T-helper 1 cell treated with Interleukin-12 subunit alpha and Interleukin-12 subunit beta and Interleukin-4 antibody, amounts not matched to agents 30 μg/mL and 1 μg/mL, for 36 hours (primary cell): Measurements from ENCODE around the gene ARIH2.

Experiments
- H3K27ac Mint-ChIP-seq: one replicate; pipeline ENCODE4 v1.8.0; 2021; ENCODE audit warnings: mild to moderate bottlenecking, mixed read lengths
- H3K27me3 Mint-ChIP-seq: one replicate; pipeline ENCODE4 v1.8.0; 2021; ENCODE audit warnings: low read depth, mixed read lengths
- H3K36me3 Mint-ChIP-seq: one replicate; pipeline ENCODE4 v1.8.0; 2021; ENCODE audit warnings: low read depth, mixed read lengths
- H3K4me1 Mint-ChIP-seq: one replicate; pipeline ENCODE4 v1.8.0; 2021; ENCODE audit warnings: low read depth, mixed read lengths
- H3K4me3 Mint-ChIP-seq: one replicate; pipeline ENCODE4 v1.8.0; 2021; ENCODE audit warnings: mild to moderate bottlenecking, moderate library complexity, mixed read lengths
- H3K9me3 Mint-ChIP-seq: one replicate; pipeline ENCODE4 v1.8.0; 2021; ENCODE audit warnings: mixed read lengths

ARIH2 gene

GRCh38 chr3:48918388-48919214 is at the start of gene ARIH2:
TSS of gene ARIH2 (plus strand) at chr3:48918842. CDS start at chr3:48927559, 8,717 bp downstream.
- Mint-ChIP-seq H3K4me3 (peak within 1 kb of the TSS; percentile 93), H3K9me3 (no peaks in the 10 kb centered on the region), H3K36me3 (peaks cover 14% of the 10 kb centered on the region), H3K4me1 (peaks cover 20% of the 10 kb centered on the region), H3K27ac (peak within 1 kb of the TSS; percentile 98), H3K27me3 (no peaks in the 10 kb centered on the region)

DNA sequence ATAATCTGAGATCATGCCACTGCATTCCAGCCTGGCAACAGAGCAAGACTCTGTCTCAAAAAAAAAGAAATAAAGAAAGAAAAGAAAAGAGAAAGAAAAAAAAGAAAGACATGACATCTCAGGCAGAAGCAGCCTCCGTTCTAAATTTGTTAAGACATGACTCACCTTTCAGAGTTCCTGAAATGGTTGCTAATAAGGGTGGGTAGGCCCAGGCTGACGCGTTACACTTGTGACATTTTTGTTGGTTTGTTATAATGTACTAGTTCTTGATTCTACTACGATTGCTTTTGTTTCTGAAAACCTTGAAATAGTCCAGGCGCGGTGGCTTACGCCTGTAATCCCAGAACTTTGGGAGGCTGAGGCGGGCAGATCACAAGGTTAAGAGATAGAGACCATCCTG is 41.0 kb upstream of the ARIH2 start:
- no peaks in the 10 kb centered on the region for H3K4me1 Mint-ChIP-seq
- no peaks in the 10 kb centered on the region for H3K9me3 Mint-ChIP-seq
- peaks cover 3% of the 10 kb centered on the region for H3K36me3 Mint-ChIP-seq
- H3K4me3 Mint-ChIP-seq = no peak overlapping the region
- H3K27me3 Mint-ChIP-seq = no peaks in the 10 kb centered on the region
- no peak overlapping the region for H3K27ac Mint-ChIP-seq

DNA sequence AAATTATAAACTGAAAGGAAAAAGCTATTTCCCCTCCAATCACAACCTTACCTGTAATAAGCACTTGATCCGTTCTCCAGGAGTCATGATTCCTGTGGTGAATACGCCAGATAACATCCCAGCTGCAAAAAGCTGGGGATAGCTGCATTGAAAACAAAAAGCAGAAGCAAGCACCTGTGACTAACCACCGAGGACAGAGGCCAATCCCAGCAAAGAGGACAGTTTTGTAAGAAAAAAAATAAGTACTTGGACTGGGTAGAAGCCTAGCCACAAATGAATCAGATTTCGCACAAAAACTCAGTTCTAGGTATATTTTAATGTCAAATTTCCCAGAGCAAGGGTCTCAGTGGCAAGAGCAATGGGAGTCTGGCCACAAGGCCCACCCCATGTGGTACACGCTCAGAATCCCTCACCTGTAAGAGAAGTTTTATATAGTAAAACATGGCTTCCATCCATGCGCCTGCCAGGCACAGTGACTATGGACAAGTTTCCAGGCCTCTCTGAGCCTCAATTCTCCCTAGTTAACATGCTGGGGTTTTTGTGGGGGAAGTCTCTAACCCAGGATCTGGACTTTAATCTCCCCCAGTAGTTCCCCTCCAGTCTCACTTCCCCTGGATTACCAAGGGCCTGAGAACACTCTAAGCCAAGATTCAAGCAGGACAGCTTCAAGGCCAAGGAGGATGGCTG is 39.2 kb upstream of the ARIH2 start:
- no peak overlapping the region for H3K27ac Mint-ChIP-seq
- H3K4me1 Mint-ChIP-seq = no peaks in the 10 kb centered on the region

DNA sequence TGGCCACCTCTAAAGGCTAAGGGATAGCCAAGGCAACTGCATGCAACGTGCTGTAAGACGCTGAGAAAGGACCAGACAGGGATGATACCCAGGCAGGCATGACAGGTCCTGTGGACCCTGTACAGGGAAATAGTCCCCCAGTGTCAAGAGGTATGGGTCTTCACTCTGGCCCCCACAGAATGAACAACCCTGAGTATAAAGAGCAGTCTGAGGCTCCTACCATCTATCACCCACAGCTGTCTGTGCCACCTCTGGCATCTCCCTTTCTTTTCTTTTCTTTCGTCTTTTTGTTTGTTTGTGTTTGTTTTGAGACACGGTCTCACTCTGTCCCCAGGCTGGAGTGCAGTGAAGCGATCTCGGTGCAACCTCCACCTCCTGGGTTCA is 38.7 kb upstream of the ARIH2 start:
- H3K27ac Mint-ChIP-seq = no peak overlapping the region
- no peaks in the 10 kb centered on the region for H3K27me3 Mint-ChIP-seq

More for the DNA sequence above, 39.2 kb upstream of the ARIH2 start:
- Mint-ChIP-seq H3K9me3 (no peaks in the 10 kb centered on the region), H3K27me3 (no peaks in the 10 kb centered on the region), H3K4me3 (no peak overlapping the region), H3K36me3 (peaks cover 6% of the 10 kb centered on the region)

GRCh38 chr3:48881006-48881405 is 37.6 kb upstream of the ARIH2 start:
- Mint-ChIP-seq H3K4me1 (no peaks in the 10 kb centered on the region), H3K4me3 (no peak overlapping the region), H3K27me3 (no peaks in the 10 kb centered on the region), H3K9me3 (no peaks in the 10 kb centered on the region), H3K36me3 (peaks cover 15% of the 10 kb centered on the region), H3K27ac (no peak overlapping the region)

More for the DNA sequence above, 38.7 kb upstream of the ARIH2 start:
- no peak overlapping the region for H3K4me3 Mint-ChIP-seq
- no peaks in the 10 kb centered on the region for H3K9me3 Mint-ChIP-seq
- H3K36me3 Mint-ChIP-seq = peaks cover 10% of the 10 kb centered on the region
- H3K4me1 Mint-ChIP-seq = no peaks in the 10 kb centered on the region

DNA sequence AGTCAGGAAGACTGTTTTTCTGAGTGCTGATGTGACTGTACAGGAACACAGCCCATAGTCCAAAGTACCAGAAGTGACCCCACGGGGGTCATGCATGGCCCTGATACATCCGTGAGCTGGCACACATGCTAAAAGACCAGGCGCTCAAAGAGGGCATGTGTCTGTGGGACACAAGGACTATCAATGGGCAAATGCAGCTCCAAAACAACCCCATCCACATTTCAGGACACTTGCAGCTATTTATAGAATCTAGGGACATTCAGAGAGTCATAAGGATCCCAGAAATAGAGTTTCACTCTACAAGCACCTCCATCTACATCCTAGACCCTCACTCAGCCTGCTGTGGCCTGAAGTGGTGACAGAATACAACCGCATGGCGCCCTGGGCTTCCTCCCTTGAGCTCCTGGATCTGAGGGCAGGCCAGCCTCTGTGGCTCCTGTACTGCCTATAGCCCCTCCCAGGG is 37.0 kb upstream of the ARIH2 start:
- H3K27me3 Mint-ChIP-seq = no peaks in the 10 kb centered on the region
- no peak overlapping the region for H3K4me3 Mint-ChIP-seq
- H3K9me3 Mint-ChIP-seq = no peaks in the 10 kb centered on the region
- H3K36me3 Mint-ChIP-seq = peaks cover 15% of the 10 kb centered on the region
- no peak overlapping the region for H3K27ac Mint-ChIP-seq
- no peaks in the 10 kb centered on the region for H3K4me1 Mint-ChIP-seq

DNA sequence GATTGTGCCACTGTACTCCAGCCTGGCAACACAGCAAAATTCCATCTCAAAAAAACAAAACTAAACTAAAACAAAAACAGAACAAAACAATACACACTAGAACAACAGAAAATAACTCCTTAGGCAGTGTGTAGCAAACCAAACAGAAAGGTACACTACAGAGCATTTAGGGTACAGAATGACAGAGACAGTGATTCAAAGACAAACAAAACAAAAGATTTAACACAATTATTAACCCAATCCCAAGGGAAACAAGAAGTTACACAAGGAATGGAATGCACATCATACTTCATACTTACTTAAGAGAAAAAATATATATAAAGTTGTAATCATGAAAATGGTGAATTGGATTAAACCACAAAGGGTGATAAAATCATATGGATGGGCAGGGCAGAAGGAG is 32.9 kb upstream of the ARIH2 start:
- Mint-ChIP-seq H3K27me3 (no peaks in the 10 kb centered on the region), H3K4me3 (no peak overlapping the region), H3K27ac (no peak overlapping the region), H3K36me3 (peaks cover 16% of the 10 kb centered on the region), H3K9me3 (no peaks in the 10 kb centered on the region), H3K4me1 (peaks cover 2% of the 10 kb centered on the region)

DNA sequence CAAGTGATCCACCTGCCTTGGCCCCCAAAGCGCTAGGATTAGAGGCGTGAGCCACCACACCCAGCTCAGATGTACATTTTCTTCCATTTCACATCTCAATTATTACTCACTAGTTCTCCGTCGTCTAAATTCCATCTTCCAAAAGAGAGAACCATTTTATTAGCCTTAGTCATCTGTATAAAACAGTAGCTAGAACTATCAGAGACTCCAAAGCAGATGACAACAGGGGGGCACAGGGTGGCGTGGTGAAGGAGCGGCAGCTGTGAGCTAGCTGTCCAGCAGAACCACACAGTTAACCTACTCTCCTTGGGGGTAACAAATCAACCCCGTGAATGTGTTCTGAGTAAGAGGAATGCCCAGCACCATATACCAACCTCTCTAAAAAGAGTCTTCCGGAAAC is 27.0 kb upstream of the ARIH2 start:
- peaks cover 3% of the 10 kb centered on the region for H3K36me3 Mint-ChIP-seq
- H3K4me1 Mint-ChIP-seq = peaks cover 7% of the 10 kb centered on the region
- H3K27me3 Mint-ChIP-seq = no peaks in the 10 kb centered on the region
- no peak overlapping the region for H3K27ac Mint-ChIP-seq
- H3K4me3 Mint-ChIP-seq = no peak overlapping the region
- H3K9me3 Mint-ChIP-seq = no peaks in the 10 kb centered on the region

DNA sequence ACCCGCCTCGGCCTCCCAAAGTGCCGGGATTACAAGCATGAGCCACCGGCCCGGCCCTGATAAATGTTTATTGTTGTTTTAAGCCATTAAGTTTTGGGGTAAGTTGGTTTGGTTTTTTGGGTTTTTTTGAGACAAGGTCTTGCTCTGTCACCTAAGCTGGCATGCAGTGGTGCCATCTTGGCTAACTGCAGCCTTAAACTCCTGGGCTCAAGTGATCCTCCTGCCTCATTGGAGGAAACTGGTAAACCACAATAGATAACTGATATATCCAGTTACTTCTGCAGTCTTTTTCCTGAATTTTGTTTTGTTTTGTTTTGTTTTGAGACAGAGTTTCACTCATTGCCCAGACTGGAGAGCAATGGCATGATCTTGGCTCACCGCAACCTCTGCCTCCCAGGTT is 24.1 kb upstream of the ARIH2 start:
- Mint-ChIP-seq H3K4me3 (no peak overlapping the region), H3K9me3 (no peaks in the 10 kb centered on the region), H3K36me3 (peaks cover 3% of the 10 kb centered on the region), H3K27ac (no peak overlapping the region), H3K27me3 (no peaks in the 10 kb centered on the region), H3K4me1 (peaks cover 29% of the 10 kb centered on the region)

GRCh38 chr3:48896936-48897335 is 21.7 kb upstream of the ARIH2 start:
- Mint-ChIP-seq H3K27ac (peak overlapping the region; percentile 58), H3K4me1 (peaks cover 30% of the 10 kb centered on the region), H3K4me3 (peak overlapping the region; percentile 44), H3K9me3 (no peaks in the 10 kb centered on the region), H3K36me3 (no peaks in the 10 kb centered on the region), H3K27me3 (no peaks in the 10 kb centered on the region)

DNA sequence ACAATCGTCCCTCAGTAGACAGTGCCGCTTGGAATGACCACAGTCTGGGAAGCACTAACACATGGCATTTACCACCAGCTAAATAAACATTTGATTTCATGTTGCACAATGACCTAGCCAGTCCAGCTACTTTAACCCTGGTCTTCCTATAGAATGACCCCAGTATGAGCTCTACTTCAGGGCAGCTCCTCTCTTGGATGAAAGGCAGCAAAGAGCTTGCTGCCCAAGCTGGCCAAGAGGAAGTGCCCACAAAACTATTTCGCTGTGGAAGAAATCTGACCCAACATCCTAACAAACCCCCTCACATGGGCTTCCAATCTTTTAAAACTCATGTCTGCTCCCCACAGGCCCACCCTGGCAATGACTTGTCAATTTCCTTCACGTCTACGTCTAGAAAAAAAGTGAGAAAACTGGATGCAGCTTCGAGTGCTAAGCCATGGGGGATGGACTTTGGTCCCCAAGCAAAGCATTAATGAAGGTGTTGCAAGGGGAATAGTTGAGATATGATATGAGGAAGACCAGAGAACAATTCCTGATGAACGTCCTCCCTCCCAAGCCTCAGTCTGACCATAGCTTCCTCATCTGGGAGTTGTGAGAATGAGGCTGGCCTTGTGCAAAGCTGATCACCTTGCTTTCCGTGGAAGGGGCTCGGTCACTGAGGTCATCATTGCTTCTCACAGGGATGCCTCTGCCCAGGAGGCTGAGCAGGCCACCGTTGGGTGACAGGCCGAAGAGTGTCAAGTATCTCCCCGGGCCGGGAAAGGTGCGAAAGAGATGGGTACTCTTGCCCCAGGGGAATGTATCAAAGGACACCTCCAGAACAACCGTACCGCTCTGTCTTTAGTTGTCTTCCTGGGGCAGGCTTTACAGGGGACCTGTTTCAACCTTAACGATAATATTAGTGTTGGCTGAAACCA is 20.9 kb upstream of the ARIH2 start:
- no peaks in the 10 kb centered on the region for H3K36me3 Mint-ChIP-seq
- H3K27me3 Mint-ChIP-seq = no peaks in the 10 kb centered on the region
- H3K4me1 Mint-ChIP-seq = peaks cover 30% of the 10 kb centered on the region
- no peaks in the 10 kb centered on the region for H3K9me3 Mint-ChIP-seq
- H3K27ac Mint-ChIP-seq = peak overlapping the region; percentile 97
- H3K4me3 Mint-ChIP-seq = peak overlapping the region; percentile 92

DNA sequence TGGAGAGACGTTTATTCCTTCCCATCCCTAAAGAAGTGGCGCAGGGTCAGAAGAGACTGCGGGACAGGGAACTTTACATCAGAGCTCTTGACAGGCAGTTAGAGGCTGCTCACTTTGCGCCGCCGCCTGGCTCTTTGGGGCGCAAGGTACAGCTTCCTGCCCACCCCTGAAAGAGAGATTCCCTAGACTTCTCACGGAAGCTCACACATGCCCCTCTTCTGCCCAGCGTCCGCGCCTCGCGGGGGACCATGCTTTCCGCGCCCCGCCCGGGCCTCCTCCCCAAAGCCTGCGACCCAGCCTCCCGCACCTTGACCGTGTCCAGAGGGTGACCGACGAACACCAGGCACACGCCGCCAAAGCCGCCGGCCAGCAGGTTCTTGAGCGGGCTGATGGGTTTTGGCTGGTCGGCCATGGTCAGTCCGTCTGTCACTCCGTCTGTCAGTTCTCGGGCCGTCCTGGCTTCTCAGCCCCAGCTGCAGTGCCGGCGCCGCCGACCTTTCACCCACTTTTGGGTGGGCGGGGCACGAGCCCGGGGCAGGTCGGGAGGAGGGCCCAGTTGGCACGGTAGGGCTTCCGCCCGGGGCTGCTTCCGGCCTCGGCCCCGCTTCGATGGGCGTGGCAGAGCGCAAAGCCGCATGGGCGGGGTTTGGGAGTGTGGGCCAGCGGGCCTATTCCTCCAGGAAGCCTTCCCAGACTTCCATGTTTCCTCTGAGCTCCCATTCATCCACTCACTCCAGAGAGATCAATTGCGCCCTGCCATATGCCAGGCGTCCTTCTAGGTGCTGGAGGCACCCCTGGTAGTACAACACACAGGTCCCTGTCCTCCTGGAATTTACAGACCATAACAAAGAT is 20.0 kb upstream of the ARIH2 start, which contains the start of gene SLC25A20:
Gene SLC25A20 (minus strand): TSS at position 500 of the 852 bp plus-strand sequence. CDS start 88 bp downstream, at position 412.
- no peaks in the 10 kb centered on the region for H3K36me3 Mint-ChIP-seq
- peak within 1 kb of the TSS; percentile 97 for H3K27ac Mint-ChIP-seq
- no peaks in the 10 kb centered on the region for H3K27me3 Mint-ChIP-seq
- H3K4me1 Mint-ChIP-seq = peaks cover 30% of the 10 kb centered on the region
- H3K9me3 Mint-ChIP-seq = no peaks in the 10 kb centered on the region
- H3K4me3 Mint-ChIP-seq = peak within 1 kb of the TSS; percentile 92

DNA sequence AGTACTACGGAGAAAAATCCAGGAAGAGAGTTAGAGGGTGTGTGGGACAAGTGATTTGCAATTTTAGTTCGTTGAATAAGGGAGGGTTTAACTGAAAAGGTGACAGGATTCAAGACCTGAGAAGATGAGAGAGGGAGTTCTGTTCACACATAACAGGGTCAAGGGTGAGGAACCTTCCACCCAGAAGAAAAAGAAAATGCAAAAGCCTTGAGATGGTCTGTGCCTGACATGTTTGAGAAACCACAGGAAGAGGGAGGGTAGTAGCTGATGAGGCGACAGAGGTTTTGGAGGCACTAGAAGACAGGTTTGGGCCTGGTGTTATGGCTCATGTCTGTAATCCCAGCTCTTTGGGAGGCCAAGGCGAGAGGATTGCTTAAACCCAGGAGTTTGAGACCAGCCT is 19.4 kb upstream of the ARIH2 start:
- Mint-ChIP-seq H3K27ac (peak overlapping the region; percentile 97), H3K4me1 (peaks cover 30% of the 10 kb centered on the region), H3K27me3 (no peaks in the 10 kb centered on the region), H3K9me3 (no peaks in the 10 kb centered on the region), H3K36me3 (no peaks in the 10 kb centered on the region), H3K4me3 (peak overlapping the region; percentile 92)
